Endothelial cell of umbilical vein (primary cell): Measurements from ENCODE around the gene CREBL2. TPM values are rescaled to one million over a fixed set of nuclear protein-coding genes. Genes with fewer than 3 reads are reported as not detected.

Experiments used
- BruUV-seq: library from RNA; stranded (reverse); fragments of 400-500 nt; replicated peaks from 2 replicates; lab custom pipeline; 2021; lab: Mats Ljungman, UMichigan
- CTCF ChIA-PET: fragments of 300-600, 350-600 bp; sonication (Branson Sonifier 250); formaldehyde crosslinking; loops from one replicate; lab custom pipeline; 2021; ENCODE audit warnings: antibody characterized with exemption, inconsistent platforms; lab: Charles Lee
- POLR2A ChIA-PET: fragments of 300-600, 350-600 bp; sonication (Branson Sonifier 250); formaldehyde crosslinking; loops from one replicate; lab custom pipeline; 2021; ENCODE audit warnings: antibody characterized with exemption, inconsistent platforms; lab: Charles Lee
- DNase-seq: peaks from one replicate; pipeline ENCODE4 v3.0.0-alpha.2; 2011; ENCODE audit warnings: low read depth, low spot score
- FAIRE-seq: peaks from 2 replicates; lab custom pipeline; 2011; peaks lifted over from hg19 to GRCh38; lab: Jason Lieb, UNC
- H2AFZ ChIP-seq: 2 replicates; pipeline ENCODE4 v1.6.0; 2012; ENCODE audit warnings: low read depth, low read length, control low read depth, inconsistent platforms
- H3K27ac ChIP-seq: 2 replicates; pipeline ENCODE4 v1.5.1; 2011; ENCODE audit warnings: low read depth, mild to moderate bottlenecking, control low read depth, low read length, moderate library complexity; ENCODE audit not compliant: insufficient read depth
- H3K27me3 ChIP-seq, 2 experiments: 2 replicates each; pipeline versions ENCODE4 v1.6.0 to v1.6.1; 2011; ENCODE audit warnings: low read length in 2 of 2, mixed read lengths in 1 of 2; ENCODE audit not compliant: control insufficient read depth in 2 of 2, insufficient read depth in 2 of 2
- H3K36me3 ChIP-seq, 2 experiments: 2 replicates in 1 of 2; 3 replicates in 1 of 2; pipeline ENCODE4 v1.5.1; 2011; ENCODE audit warnings: low read length in 2 of 2, mild to moderate bottlenecking in 1 of 2, moderate library complexity in 1 of 2; ENCODE audit not compliant: control insufficient read depth in 2 of 2, insufficient read depth in 2 of 2; ENCODE audit errors: extremely low read depth in 1 of 2
- H3K4me1 ChIP-seq: 3 replicates; pipeline ENCODE4 v1.5.1; 2011; ENCODE audit warnings: mild to moderate bottlenecking, low read length; ENCODE audit not compliant: control insufficient read depth, insufficient read depth; ENCODE audit errors: extremely low read depth
- H3K4me2 ChIP-seq: 2 replicates; pipeline ENCODE4 v1.6.1; 2011; ENCODE audit warnings: low read length, control low read depth, mixed read lengths; ENCODE audit not compliant: insufficient read depth
- H3K4me3 ChIP-seq, 3 experiments: fragments of 200-600 bp in 1 of 3; sonication (generic), shearing (Covaris generic) in 1 of 3; replicated peaks in 1 of 3; 2 replicates each; pipeline ENCODE4 v1.5.1; 2011 to 2016; ENCODE audit warnings: control low read depth in 3 of 3, low read length in 3 of 3, mild to moderate bottlenecking in 2 of 3, inconsistent platforms in 1 of 3, low read depth in 1 of 3, moderate library complexity in 1 of 3; ENCODE audit not compliant: insufficient read depth in 1 of 3
- H3K79me2 ChIP-seq: 2 replicates; pipeline ENCODE4 v1.6.0; 2012; ENCODE audit warnings: low read length, inconsistent platforms; ENCODE audit not compliant: control insufficient read depth, insufficient read depth
- H3K9ac ChIP-seq: replicated peaks from 2 replicates; pipeline ENCODE3; 2011; ENCODE audit warnings: low read length, control low read depth; ENCODE audit not compliant: insufficient read depth; ENCODE audit errors: extremely low read depth
- H3K9me1 ChIP-seq: replicated peaks from 3 replicates; pipeline ENCODE4 v1.6.0; 2011; ENCODE audit warnings: mild to moderate bottlenecking, low read length; ENCODE audit not compliant: control insufficient read depth, insufficient read depth; ENCODE audit errors: extremely low read depth
- H3K9me3 ChIP-seq: replicated peaks from 2 replicates; pipeline ENCODE4 v1.5.1; 2012; ENCODE audit warnings: low read length, inconsistent platforms; ENCODE audit not compliant: control insufficient read depth, insufficient read depth
- H4K20me1 ChIP-seq: replicated peaks from 2 replicates; pipeline ENCODE3; 2011; ENCODE audit warnings: mild to moderate bottlenecking, low read length; ENCODE audit not compliant: control insufficient read depth, insufficient read depth; ENCODE audit errors: extremely low read depth
- CTCF ChIP-seq, 2 donors: IDR thresholded peaks; 1 replicate in 1 of 2; 2 replicates in 1 of 2; pipeline ENCODE4 v1.5.1; 2011; ENCODE audit warnings: low read length in 2 of 2, mild to moderate bottlenecking in 2 of 2, moderate library complexity in 2 of 2, control low read depth in 1 of 2, inconsistent platforms in 1 of 2, low read depth in 1 of 2; ENCODE audit not compliant: insufficient read depth in 1 of 2; ENCODE audit errors: extremely low read depth in 1 of 2
- EZH2 ChIP-seq: IDR thresholded peaks from 2 replicates; pipeline ENCODE4 v1.6.1; 2012; ENCODE audit warnings: borderline replicate concordance, low read depth, mild to moderate bottlenecking, moderate library complexity, low read length, inconsistent platforms; ENCODE audit not compliant: severe bottlenecking
- FOS ChIP-seq: IDR thresholded peaks from 2 replicates; pipeline ENCODE4 v1.6.1; 2011; ENCODE audit warnings: mild to moderate bottlenecking, low read length, moderate library complexity, borderline replicate concordance; ENCODE audit not compliant: insufficient read depth
- GATA2 ChIP-seq: IDR thresholded peaks from 2 replicates; pipeline ENCODE4 v1.7.0; 2011; ENCODE audit warnings: low read depth, mild to moderate bottlenecking, moderate library complexity, mixed read lengths, low read length; ENCODE audit not compliant: insufficient read length, insufficient read depth
- JUN ChIP-seq: IDR thresholded peaks from 2 replicates; pipeline ENCODE4 v1.6.1; 2011; ENCODE audit warnings: borderline replicate concordance, low read depth; ENCODE audit not compliant: insufficient read length, insufficient read depth
- MAX ChIP-seq: IDR thresholded peaks from 2 replicates; pipeline ENCODE4 v1.6.1; 2011; ENCODE audit not compliant: insufficient read depth, insufficient read length
- MYC ChIP-seq: IDR thresholded peaks from one replicate; pipeline ENCODE4 v1.6.1; 2011; ENCODE audit warnings: mild to moderate bottlenecking, low read depth, low read length
- POLR2A ChIP-seq: IDR thresholded peaks from 2 replicates; pipeline ENCODE4 v1.6.1; 2012; ENCODE audit warnings: low read depth, mild to moderate bottlenecking, control low read depth, low read length
- POLR2AphosphoS5 ChIP-seq: IDR thresholded peaks from 2 replicates; pipeline ENCODE4 v1.6.1; 2012; ENCODE audit warnings: low read depth, mild to moderate bottlenecking, control low read depth, low read length, moderate library complexity; ENCODE audit not compliant: insufficient read depth
- dilution Hi-C: fragments of 300-500 bp; cut with MboI; formaldehyde crosslinking; loops from one replicate; pipeline ENCODE4 v1.15.0; 2019; ENCODE audit warnings: low sequenced_read_pairs; ENCODE audit not compliant: extremely low pct_ligation_motif_present
- intact Hi-C: fragments of 100-400 bp; cut with micrococcal nuclease; formaldehyde crosslinking; loops from one replicate; pipeline ENCODE4 v1.10.0; 2022
- polyA plus RNA-seq, 4 experiments: library from polyadenylated mRNA; depleted of rRNA in 3 of 4; stranded (reverse) in 3 of 4; unstranded in 1 of 4; fragments of >200 nt; gene quantifications; 2 replicates each; pipeline versions ENCODE4 v1.2.1 to v1.2.3, GENCODE V29; 2011 to 2012; ENCODE audit warnings: missing spikeins in 1 of 4
- total RNA-seq: library from RNA; stranded (reverse); gene quantifications from 2 replicates; pipeline ENCODE4 v1.2.3, GENCODE V29; 2021

Gene CREBL2
- total and polyA plus RNA-seq, 2 donors (not counting 3 experiments of a cell fraction or from before 2014, with no cell fraction given): 10.5 to 19.4 TPM

GRCh38 chr12:12572659-12573058 is 39.0 kb upstream of the CREBL2 start:
- no peak overlapping the region for H3K9ac ChIP-seq
- TF ChIP-seq JUN: no peak
- no peak for TF ChIP-seq POLR2AphosphoS5
- TF ChIP-seq POLR2A: no peak
- no peak for TF ChIP-seq MAX
- TF ChIP-seq CTCF (IDR thresholded peaks at IDR 0.05; ENCODE audit: extremely low read depth in 1 of 2, insufficient read depth in 1 of 2, low read depth in 1 of 2, low read length in 2 of 2): no peak
- TF ChIP-seq FOS: no peak
- no peak for TF ChIP-seq MYC
- no peak for TF ChIP-seq EZH2
- no peak for TF ChIP-seq GATA2
- H2AFZ ChIP-seq: no peak overlapping the region
- intact Hi-C loops: no loop called here
- H3K9me3 ChIP-seq: no peaks in the 10 kb centered on the region
- peaks cover 0 to 2% of the 10 kb centered on the region in 2 experiments for H3K27me3 ChIP-seq
- ChIA-PET POLR2A (no interaction called here), CTCF (interaction anchor here (0.7 to 1.9 kb wide), 4 partner anchors 8 to 240 kb away, joined by 3 to 9 read pairs (median 3); no protein-coding TSS in a partner anchor)
- H3K4me1 ChIP-seq: no peaks in the 10 kb centered on the region
- dilution Hi-C loops: no loop called here
- FAIRE-seq: no peak
- no peak overlapping the region for H3K27ac ChIP-seq
- no TSS peak for BruUV-seq
- no peaks in the 10 kb centered on the region for H3K36me3 ChIP-seq
- no peaks in the 10 kb centered on the region for H4K20me1 ChIP-seq
- H3K4me3 ChIP-seq: no peak overlapping the region
- no peak overlapping the region for H3K4me2 ChIP-seq
- DNase-seq: no peak
- H3K9me1 ChIP-seq: no peaks in the 10 kb centered on the region
- no peaks in the 10 kb centered on the region for H3K79me2 ChIP-seq
